ENCODE data around the gene PTPN12.

The PTPN12 gene

DNA sequence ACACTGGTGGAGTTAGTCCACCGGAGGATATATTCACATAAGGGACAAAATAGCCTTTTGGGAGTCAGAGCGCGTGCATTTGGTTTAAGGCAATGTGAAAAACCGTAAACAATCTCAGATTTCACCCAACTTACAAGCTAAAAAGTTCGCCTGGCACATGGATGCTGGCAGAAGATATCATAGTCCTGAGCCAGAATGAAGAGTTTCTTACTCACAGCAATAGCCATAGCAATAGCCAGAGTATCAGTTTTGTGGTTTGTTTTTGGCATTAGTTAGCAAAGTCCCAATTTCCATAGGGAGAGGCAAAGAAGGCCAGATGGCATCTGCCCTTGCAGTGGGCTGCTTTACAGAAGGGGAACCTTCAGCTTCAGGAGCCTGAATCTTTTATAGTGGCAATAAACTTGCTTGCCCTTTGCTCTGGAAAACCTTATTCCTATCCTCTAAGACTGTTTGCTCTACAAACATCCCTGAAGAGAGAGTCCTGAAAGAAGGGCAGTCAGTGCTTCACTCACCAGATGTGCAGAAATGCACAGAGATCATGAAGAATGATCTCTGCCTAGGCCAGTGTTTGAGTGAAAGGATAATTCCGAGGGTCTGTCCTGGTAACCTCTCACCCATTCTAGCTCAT, 130.5 kb downstream of the PTPN12 start:
- DNase-seq = no peak

DNA sequence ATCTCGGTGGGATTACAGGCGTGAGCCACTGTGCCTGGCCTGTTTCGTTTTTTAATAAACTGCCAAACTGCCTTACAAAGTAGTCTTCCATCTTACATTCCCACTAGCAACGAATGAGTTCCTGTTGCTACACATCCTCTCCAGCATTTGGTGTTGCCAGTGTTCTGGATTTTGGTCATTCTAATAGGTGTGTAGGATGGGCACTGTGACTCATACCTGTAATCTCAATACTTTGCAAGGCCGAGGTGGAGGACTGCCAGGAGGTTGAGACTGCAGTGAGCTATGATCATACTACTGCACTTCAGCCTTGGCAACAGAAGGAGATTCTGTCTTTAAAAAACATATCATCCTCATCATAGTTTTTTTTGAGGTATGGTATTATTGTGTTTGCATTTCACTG, 137.8 kb downstream of the PTPN12 start:
- no peak for DNase-seq

DNA sequence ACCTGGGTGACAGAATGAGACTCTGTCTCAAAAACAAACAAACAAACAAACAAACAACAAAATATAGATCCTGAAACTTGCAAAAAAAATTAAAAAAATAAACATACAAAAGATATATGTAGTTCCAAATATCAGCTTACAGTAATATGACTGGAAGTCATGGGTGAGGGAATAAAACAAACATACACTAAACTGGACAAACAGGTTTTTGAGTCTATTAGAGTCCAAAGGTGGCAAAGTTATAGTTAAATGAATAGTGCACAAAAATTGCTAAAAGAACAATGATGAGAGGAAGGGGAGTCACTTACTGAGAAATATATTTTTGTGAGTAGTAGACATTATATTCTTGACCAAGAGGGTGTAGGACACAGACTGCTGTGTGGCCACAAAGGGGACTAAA, 142.5 kb downstream of the PTPN12 start:
- DNase-seq = no peak

DNA sequence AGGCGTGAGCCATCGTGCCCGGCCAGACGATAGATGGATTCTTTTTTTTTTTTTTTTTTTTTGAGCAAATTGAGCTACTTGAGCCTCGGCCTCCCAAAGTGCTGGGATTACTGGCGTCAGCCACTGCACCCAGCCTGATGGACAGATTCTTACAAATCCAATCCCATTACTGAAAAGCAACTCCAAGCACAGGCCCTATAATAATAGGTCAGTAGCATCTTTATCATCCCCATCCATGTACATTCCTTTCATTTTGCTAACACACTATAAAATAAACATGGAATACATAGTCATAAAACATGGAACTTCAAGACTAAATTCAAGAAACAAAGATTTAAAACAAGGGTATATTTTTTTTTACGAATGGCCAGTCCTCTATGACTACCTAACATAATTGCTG, 143.2 kb downstream of the PTPN12 start:
- no peak for DNase-seq

- DNase-seq = no peak
These were observed 146.9 kb downstream of the PTPN12 start for GRCh38 chr7:77684030-77684429.

DNA sequence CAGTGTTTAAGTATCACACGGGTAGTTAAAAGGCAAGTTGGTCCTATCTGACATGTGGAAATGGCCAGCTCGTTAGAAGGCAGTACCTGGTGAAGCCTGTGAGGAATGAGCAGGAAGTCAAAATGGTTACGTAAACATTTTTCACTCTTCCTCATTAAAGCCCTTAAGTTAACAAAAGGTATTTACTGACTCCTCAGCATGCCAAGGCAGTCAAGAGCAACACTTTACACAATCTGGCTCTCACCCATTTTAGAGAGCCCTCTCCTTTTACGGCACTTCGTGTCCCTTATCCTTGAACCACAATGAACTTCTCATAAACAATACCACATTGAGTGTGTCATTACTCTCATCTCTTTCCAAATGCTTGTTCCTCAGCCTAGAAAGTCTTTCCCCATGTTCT, 148.1 kb downstream of the PTPN12 start:
- DNase-seq = no peak

GRCh38 chr7:77687100-77687746, 150.1 kb downstream of the PTPN12 start:
- no peak for DNase-seq

- no peak for DNase-seq
These were observed 150.7 kb downstream of the PTPN12 start for GRCh38 chr7:77687747-77688144.

All from COR-L47 (cell line).